CD4-positive, CD25-positive, alpha-beta regulatory T cell (primary cell): ENCODE measurements around the gene GLS. TPM values are rescaled to one million over a fixed set of nuclear protein-coding genes. Genes with fewer than 3 reads are reported as not detected.

Experiments used
- ATAC-seq, 2 donors: fragments of 150-1000 bp; cut with Tn5 transposase; one replicate each; pipeline ENCODE4 v1.10.0; 2021; ENCODE audit warnings: low read depth in 2 of 2, moderate number of reproducible peaks in 2 of 2, moderate library complexity in 1 of 2
- DNase-seq, 3 donors: peaks; one replicate each; pipeline versions ENCODE4 v3.0.0 to v3.0.0-alpha.2; 2012 to 2022; ENCODE audit warnings: mixed read lengths in 1 of 3
- H3K27ac ChIP-seq: one replicate; pipeline ENCODE4 v1.7.0; 2013; ENCODE audit warnings: mild to moderate bottlenecking, low read length; ENCODE audit not compliant: insufficient read depth, poor library complexity, severe bottlenecking
- H3K27me3 ChIP-seq: one replicate; pipeline ENCODE4 v1.7.0; 2013; ENCODE audit warnings: low read length; ENCODE audit not compliant: control insufficient read depth, insufficient read depth
- H3K36me3 ChIP-seq: one replicate; pipeline ENCODE4 v1.7.0; 2013; ENCODE audit warnings: mild to moderate bottlenecking, low read length, moderate library complexity; ENCODE audit not compliant: control insufficient read depth, insufficient read depth
- H3K4me1 ChIP-seq: 2 replicates; pipeline ENCODE4 v1.7.0; 2013; ENCODE audit warnings: mild to moderate bottlenecking, low read length; ENCODE audit not compliant: insufficient read depth, control insufficient read depth, poor library complexity, severe bottlenecking
- H3K4me3 ChIP-seq: one replicate; pipeline ENCODE4 v1.7.0; 2013; ENCODE audit warnings: low read depth, mild to moderate bottlenecking, low read length, moderate library complexity
- H3K9me3 ChIP-seq, 2 experiments: 1 replicate in 1 of 2; 2 replicates in 1 of 2; pipeline ENCODE4 v1.7.0; 2013; ENCODE audit warnings: low read length in 2 of 2, mild to moderate bottlenecking in 1 of 2, moderate library complexity in 1 of 2; ENCODE audit not compliant: control insufficient read depth in 2 of 2
- H3K27ac Mint-ChIP-seq, 3 donors: one replicate each; pipeline ENCODE4 v1.8.0; 2020 to 2022; ENCODE audit warnings: mild to moderate bottlenecking in 3 of 3, mixed read lengths in 3 of 3, moderate library complexity in 2 of 3
- H3K27me3 Mint-ChIP-seq: one replicate; pipeline ENCODE4 v1.8.0; 2022; ENCODE audit warnings: mild to moderate bottlenecking, mixed read lengths
- H3K36me3 Mint-ChIP-seq: one replicate; pipeline ENCODE4 v1.8.0; 2020; ENCODE audit warnings: mixed read lengths
- H3K4me1 Mint-ChIP-seq, 4 donors: one replicate each; pipeline ENCODE4 v1.8.0; 2020 to 2022; ENCODE audit warnings: mixed read lengths in 4 of 4, mild to moderate bottlenecking in 1 of 4
- H3K4me3 Mint-ChIP-seq, 4 donors: one replicate each; pipeline ENCODE4 v1.8.0; 2020 to 2022; ENCODE audit warnings: mild to moderate bottlenecking in 4 of 4, mixed read lengths in 4 of 4, moderate library complexity in 3 of 4
- H3K9me3 Mint-ChIP-seq, 7 donors: one replicate each; pipeline ENCODE4 v1.8.0; 2020 to 2022; ENCODE audit warnings: mixed read lengths in 7 of 7, mild to moderate bottlenecking in 3 of 7, moderate library complexity in 2 of 7
- polyA plus RNA-seq, 4 donors: library from polyadenylated mRNA; unstranded; fragments of 300-500 nt; fragmentation: Illumina TruSeq; gene quantifications; one replicate each; pipeline ENCODE4 v1.2.3, GENCODE V29; 2021
- total RNA-seq: library from RNA; stranded (reverse); gene quantifications from one replicate; pipeline ENCODE4 v1.2.3, GENCODE V29; 2022

The GLS gene
- total and polyA plus RNA-seq, 5 donors from 2014 or later: 38.7 to 301 (median 44.1) TPM

- peaks cover 13% of the 10 kb centered on the region for H3K36me3 Mint-ChIP-seq
- no peak overlapping the region for H3K27ac ChIP-seq
- no peak overlapping the region for H3K27ac Mint-ChIP-seq
- ATAC-seq (no peak), DNase-seq (no peak)
- no peaks in the 10 kb centered on the region for H3K36me3 ChIP-seq
- H3K4me3 Mint-ChIP-seq: no peak overlapping the region
- no peaks in the 10 kb centered on the region for H3K9me3 Mint-ChIP-seq
- H3K4me1 Mint-ChIP-seq: peaks cover 0 to 5% (median 0%) of the 10 kb centered on the region in 4 donors
- H3K9me3 ChIP-seq: no peaks in the 10 kb centered on the region
- no peaks in the 10 kb centered on the region for H3K27me3 ChIP-seq
- H3K4me1 ChIP-seq: no peaks in the 10 kb centered on the region
- no peak overlapping the region for H3K4me3 ChIP-seq
- H3K27me3 Mint-ChIP-seq: no peaks in the 10 kb centered on the region
These were observed 40.0 kb upstream of the GLS start for GRCh38 chr2:190840569-190841172.

DNA sequence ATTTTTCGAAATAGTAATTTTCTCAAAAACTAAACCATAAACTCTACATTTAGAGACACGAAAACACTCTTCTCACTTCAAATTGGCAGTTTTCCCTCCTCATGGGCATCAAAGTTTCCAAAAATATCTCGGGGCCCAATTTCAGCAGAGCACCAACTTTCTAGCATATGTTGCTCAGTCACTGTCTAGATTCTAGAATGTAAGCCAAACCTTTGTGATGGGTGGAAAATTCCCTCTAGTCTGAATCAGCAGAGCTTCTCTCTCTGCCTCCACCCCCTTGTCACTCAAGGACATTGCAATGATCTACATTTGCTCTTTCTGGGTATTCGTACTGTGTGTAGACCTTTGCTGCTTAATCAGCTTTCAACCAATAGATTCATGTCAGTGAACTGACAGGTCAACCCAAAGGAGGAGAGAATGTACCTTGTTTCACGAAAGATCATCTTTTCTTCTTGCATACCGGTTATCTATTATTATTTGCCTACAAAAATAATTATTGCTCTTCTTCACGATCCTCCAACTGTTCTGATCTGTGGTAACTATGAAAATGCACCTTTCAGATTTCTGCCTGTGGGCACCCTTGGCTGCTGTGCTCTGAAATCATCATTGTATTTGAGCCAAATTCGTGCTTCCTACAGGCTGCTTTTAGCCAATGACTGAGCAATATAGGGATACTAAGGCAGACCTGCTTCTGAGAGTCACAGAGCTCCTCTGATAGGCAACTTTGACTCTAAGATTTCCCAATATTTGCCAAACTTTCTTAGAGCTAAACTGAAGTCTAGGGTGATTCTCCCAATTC, 38.7 kb upstream of the GLS start:
- H3K36me3 ChIP-seq: no peaks in the 10 kb centered on the region
- ATAC-seq: no peak
- H3K27ac ChIP-seq: no peak overlapping the region
- Mint-ChIP-seq H3K27me3 (no peaks in the 10 kb centered on the region), H3K36me3 (peaks cover 13% of the 10 kb centered on the region), H3K27ac (peak overlapping the region in 1 of 3 donors; percentile 75), H3K4me3 (peak overlapping the region in 1 of 4 donors; percentile 7), H3K4me1 (peaks cover 0 to 5% (median 0%) of the 10 kb centered on the region in 4 donors), H3K9me3 (no peaks in the 10 kb centered on the region)
- no peaks in the 10 kb centered on the region for H3K27me3 ChIP-seq
- DNase-seq: peak in 1 of 3 donors; percentile 26
- H3K4me3 ChIP-seq: no peak overlapping the region
- H3K4me1 ChIP-seq: no peaks in the 10 kb centered on the region
- no peaks in the 10 kb centered on the region for H3K9me3 ChIP-seq

GRCh38 chr2:190842606-190843104, 38.0 kb upstream of the GLS start:
- no peaks in the 10 kb centered on the region for H3K4me1 ChIP-seq
- H3K27ac ChIP-seq: no peak overlapping the region
- H3K27me3 ChIP-seq: no peaks in the 10 kb centered on the region
- H3K4me3 Mint-ChIP-seq: peak overlapping the region in 1 of 4 donors; percentile 7
- H3K36me3 ChIP-seq: no peaks in the 10 kb centered on the region
- no peaks in the 10 kb centered on the region for H3K27me3 Mint-ChIP-seq
- peaks cover 0 to 5% (median 0%) of the 10 kb centered on the region in 4 donors for H3K4me1 Mint-ChIP-seq
- peak overlapping the region in 1 of 3 donors; percentile 45 for H3K27ac Mint-ChIP-seq
- ATAC-seq (no peak), DNase-seq (no peak)
- H3K9me3 Mint-ChIP-seq: no peaks in the 10 kb centered on the region
- no peaks in the 10 kb centered on the region for H3K9me3 ChIP-seq
- peaks cover 13% of the 10 kb centered on the region for H3K36me3 Mint-ChIP-seq
- no peak overlapping the region for H3K4me3 ChIP-seq

DNA sequence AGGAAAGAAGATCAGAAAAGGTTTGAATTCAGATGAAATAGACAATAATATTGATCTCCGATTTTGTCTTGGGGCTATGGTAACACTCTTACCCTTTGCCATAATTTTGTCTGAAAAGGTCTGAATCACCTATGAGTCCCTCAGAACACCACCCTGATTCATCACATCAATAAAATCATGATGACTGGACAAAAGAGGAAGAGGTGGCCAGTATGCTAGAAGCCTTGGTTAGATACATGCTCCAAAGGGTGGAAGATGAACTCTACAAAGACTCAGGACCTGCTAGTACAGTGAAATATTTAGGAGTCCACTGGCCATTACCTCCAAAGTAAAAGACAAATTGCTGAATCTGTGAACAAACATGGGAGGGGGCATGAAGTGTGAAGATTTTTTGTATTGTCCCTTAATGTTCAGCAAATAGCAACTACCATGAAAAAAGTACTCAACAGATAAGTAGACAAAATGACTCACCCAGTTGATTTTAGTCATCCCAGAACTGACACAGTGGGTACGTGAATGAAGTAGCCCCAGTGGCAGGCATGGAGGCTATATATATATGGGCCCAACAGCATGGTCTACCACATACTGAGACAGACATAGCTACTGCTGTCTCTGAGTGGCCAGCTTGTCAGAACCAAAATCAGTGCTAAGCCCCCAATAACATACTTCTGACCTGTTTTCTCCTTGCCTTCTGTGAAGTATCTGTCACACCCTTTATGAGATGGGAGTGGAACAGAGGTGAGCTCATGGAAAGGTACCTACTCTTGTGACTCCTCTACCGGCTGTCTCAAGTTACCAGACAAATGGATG, 36.5 kb upstream of the GLS start:
- H3K4me1 Mint-ChIP-seq: peaks cover 0 to 5% (median 0%) of the 10 kb centered on the region in 4 donors
- peaks cover 13% of the 10 kb centered on the region for H3K36me3 Mint-ChIP-seq
- DNase-seq (peak in 1 of 3 donors; percentile 53), ATAC-seq (peak; percentile 37 to 53)
- H3K27me3 Mint-ChIP-seq: no peaks in the 10 kb centered on the region
- H3K4me3 Mint-ChIP-seq: no peak overlapping the region
- Histone ChIP-seq H3K27me3 (no peaks in the 10 kb centered on the region), H3K27ac (no peak overlapping the region), H3K9me3 (no peaks in the 10 kb centered on the region), H3K4me1 (no peaks in the 10 kb centered on the region), H3K36me3 (no peaks in the 10 kb centered on the region), H3K4me3 (no peak overlapping the region)
- H3K27ac Mint-ChIP-seq: no peak overlapping the region
- H3K9me3 Mint-ChIP-seq: no peaks in the 10 kb centered on the region

DNA sequence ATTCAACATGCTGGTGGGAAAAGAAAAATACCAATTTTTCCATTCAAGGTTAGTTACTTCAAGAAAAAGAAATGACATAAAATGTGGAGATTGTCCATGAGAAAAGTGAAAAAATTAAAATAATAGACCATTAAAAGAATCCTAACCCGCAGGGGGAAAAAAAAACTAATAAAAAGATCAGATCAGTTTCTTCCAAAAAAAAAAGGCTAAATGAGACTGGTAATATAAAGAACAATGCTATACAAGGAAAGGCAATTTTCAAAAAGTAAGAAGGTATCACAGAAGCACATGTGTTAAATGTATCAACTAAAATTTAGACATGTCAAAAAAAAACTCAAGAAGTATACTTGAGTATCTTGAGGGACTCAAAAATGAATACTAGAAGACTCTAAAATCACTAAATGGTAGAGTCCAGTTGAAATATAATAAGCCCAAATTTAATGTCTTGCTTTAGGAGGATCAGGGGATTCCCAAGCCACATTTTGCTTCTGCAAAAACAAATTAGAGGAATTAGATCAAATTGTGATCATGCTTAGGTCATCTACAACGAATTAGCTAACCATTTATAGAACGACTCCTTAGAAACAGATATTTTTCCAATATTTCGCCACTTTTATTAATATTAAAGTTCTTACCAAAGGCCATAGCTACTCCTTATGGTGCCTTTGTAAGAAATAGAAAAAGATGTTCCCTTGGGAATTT, 35.8 kb upstream of the GLS start:
- no peak overlapping the region for H3K27ac ChIP-seq
- H3K27me3 ChIP-seq: no peaks in the 10 kb centered on the region
- ATAC-seq: no peak
- peaks cover 0 to 5% (median 0%) of the 10 kb centered on the region in 4 donors for H3K4me1 Mint-ChIP-seq
- H3K9me3 Mint-ChIP-seq: no peaks in the 10 kb centered on the region
- H3K27ac Mint-ChIP-seq: no peak overlapping the region
- no peaks in the 10 kb centered on the region for H3K4me1 ChIP-seq
- no peaks in the 10 kb centered on the region for H3K9me3 ChIP-seq
- peaks cover 13% of the 10 kb centered on the region for H3K36me3 Mint-ChIP-seq
- no peak overlapping the region for H3K4me3 Mint-ChIP-seq
- no peak for DNase-seq
- no peaks in the 10 kb centered on the region for H3K27me3 Mint-ChIP-seq
- H3K36me3 ChIP-seq: no peaks in the 10 kb centered on the region
- no peak overlapping the region for H3K4me3 ChIP-seq

DNA sequence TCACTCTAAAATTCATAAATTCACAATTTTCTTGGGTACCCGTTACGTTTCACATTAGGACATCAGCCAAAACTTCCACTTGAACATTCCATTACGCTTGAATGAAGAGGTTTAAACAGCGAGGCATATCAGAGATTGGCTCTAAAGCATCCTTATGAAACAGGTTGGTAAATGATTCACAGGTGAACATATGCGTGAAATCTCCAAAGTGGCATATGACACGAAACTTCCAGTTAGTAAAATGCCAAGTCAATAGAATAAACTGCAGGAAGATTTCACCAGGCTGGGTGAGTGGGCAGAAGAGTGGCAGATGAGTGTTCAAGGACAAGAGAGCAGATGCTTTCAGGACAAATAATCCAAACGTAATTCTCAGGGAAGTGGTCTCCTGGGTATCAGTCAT, 33.9 kb upstream of the GLS start:
- Mint-ChIP-seq H3K27ac (no peak overlapping the region), H3K4me3 (no peak overlapping the region), H3K36me3 (peaks cover 9% of the 10 kb centered on the region), H3K4me1 (peaks cover 0 to 5% (median 1%) of the 10 kb centered on the region in 4 donors), H3K9me3 (no peaks in the 10 kb centered on the region), H3K27me3 (no peaks in the 10 kb centered on the region)
- Histone ChIP-seq H3K36me3 (no peaks in the 10 kb centered on the region), H3K27me3 (no peaks in the 10 kb centered on the region), H3K27ac (no peak overlapping the region), H3K9me3 (no peaks in the 10 kb centered on the region), H3K4me1 (peaks cover 2% of the 10 kb centered on the region), H3K4me3 (no peak overlapping the region)
- DNase-seq (no peak), ATAC-seq (no peak)

GRCh38 chr2:190847504-190848081, 33.0 kb upstream of the GLS start:
- H3K36me3 ChIP-seq: no peaks in the 10 kb centered on the region
- no peaks in the 10 kb centered on the region for H3K27me3 ChIP-seq
- H3K27ac ChIP-seq: no peak overlapping the region
- Mint-ChIP-seq H3K36me3 (peaks cover under 1% of the 10 kb centered on the region), H3K4me3 (no peak overlapping the region), H3K4me1 (peaks cover 0 to 3% (median 1%) of the 10 kb centered on the region in 4 donors), H3K9me3 (no peaks in the 10 kb centered on the region), H3K27me3 (no peaks in the 10 kb centered on the region), H3K27ac (no peak overlapping the region)
- DNase-seq: no peak
- no peaks in the 10 kb centered on the region for H3K9me3 ChIP-seq
- H3K4me1 ChIP-seq: peaks cover 2% of the 10 kb centered on the region
- ATAC-seq: no peak
- no peak overlapping the region for H3K4me3 ChIP-seq
